DMS114 treated with DMSO at 0.1 percent for 48 hours (cell line): ENCODE measurements around the gene IFNLR1.

ENCODE experiments used
- DNase-seq: peaks from one replicate; lab custom pipeline; 2025; ENCODE audit not compliant: unreplicated experiment; lab: John Stamatoyannopoulos, UW

Gene IFNLR1

DNA sequence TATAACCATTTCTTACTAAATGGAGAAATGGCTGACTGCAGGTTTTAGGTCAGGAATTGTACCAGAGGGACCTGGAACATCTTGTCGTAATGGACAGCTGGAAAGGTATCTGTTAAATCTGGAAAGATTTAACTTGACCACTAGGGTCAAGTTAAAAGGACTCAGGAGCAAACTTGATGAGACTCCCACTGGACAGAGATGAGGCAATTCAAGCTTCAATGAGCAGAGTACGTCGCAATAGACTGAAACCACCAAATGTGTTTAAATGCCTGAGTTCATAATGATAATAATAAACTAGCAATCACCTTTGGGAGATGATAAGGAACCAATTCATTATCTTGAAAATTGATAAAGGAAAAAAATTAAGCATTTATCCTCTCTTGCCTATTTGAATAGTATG is 8.7 kb downstream of the IFNLR1 start:
- no peak for DNase-seq

GRCh38 chr1:24177161-24177560 is 9.9 kb downstream of the IFNLR1 start:
- DNase-seq: no peak

DNA sequence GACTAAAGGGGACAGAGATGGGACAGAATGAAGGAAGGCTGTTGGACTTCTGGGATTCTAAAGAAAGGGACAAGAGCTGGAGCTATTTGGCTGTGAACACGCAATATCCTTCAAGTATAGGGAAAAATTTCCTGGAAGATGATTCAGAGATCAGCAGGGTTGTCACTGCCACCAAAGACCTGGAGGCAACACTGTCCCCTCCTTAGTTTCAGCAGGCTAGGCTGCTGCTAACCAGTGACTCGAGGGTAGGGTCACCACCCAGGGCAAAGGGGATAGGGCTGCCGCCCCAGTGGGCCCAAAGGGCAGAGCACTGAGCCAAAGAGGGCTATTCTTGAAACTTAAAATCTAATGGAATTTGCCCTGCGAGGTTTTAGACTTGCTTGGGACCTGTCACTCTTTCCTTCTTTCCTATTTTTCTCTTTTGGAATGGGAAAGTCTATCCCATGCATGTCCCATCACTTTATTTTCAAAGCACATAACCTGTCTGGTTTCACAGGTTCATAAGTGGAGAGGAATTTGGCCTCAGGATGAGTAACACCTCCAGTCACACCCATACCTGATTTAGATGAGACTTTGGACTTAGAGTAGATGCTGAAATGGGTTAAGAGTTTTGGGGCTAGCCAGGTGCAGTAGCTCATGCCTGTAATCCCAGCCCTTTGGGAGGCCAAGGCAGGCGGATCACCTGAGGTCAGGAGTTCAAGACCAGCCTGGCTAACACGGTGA is 11.9 kb downstream of the IFNLR1 start:
- no peak for DNase-seq

GRCh38 chr1:24173638-24174575 is 13.2 kb downstream of the IFNLR1 start:
- no peak for DNase-seq

GRCh38 chr1:24172598-24172997 is 14.5 kb downstream of the IFNLR1 start:
- no peak for DNase-seq

- no peak for DNase-seq
These were observed 17.8 kb downstream of the IFNLR1 start for GRCh38 chr1:24169286-24169685.

DNA sequence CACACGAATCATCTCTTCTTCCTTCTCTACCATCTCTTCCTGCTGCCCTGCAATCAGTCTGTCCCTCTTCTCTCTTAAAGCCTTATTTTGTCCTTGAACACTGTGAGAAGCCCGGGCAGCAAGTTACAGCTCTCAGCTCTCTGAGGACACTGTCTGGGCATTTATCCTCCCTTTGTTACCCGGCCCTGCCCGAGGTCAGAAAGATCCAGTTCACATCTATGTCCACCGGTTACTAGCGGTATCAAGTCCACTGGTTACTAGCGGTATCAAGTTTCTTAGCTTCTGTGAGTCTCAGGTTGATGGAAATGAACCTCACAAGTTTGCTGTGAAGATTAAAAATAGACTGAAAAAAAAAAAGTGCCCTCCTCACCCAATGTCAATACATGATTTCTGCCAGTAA is 18.8 kb downstream of the IFNLR1 start:
- DNase-seq: no peak

DNA sequence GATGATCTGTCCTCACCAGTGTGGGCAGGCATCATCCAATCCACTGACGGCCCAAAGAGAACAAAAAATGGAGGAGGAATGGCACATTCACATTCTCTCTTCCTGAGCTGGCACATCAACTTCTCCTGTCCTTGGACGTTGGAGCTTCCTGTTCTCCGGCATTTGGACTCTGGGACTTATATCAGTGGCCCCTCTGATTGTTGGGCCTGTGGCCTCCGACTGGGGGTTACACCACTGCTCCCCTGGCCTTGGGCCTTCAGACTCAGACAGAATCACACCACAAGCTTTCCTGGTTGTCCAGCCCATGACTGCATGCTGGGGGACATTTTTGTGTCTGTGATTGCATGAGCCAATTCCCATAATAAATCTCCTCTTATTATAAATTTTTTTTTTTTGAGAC is 20.1 kb downstream of the IFNLR1 start:
- DNase-seq: no peak

DNA sequence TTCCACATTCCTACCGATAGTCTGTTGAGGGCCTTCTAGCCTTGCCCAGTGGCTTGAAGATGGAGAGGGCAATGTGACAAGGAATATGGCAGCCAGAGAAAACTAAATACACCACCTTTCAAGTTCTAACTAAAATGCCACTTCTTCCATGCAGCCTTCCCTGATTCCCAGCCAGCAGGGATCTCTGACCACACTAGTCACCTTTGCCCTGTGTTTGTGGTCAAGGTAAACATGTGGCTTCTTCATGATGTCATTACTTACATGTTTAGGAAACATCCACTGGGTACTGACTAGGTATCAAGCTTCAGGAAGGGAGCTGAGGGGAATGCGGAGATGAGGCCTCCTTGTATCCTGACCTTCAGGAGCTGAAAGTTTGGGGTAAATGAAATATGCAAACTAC is 21.6 kb downstream of the IFNLR1 start:
- no peak for DNase-seq

GRCh38 chr1:24164004-24164403 is 23.1 kb downstream of the IFNLR1 start:
- no peak for DNase-seq

DNA sequence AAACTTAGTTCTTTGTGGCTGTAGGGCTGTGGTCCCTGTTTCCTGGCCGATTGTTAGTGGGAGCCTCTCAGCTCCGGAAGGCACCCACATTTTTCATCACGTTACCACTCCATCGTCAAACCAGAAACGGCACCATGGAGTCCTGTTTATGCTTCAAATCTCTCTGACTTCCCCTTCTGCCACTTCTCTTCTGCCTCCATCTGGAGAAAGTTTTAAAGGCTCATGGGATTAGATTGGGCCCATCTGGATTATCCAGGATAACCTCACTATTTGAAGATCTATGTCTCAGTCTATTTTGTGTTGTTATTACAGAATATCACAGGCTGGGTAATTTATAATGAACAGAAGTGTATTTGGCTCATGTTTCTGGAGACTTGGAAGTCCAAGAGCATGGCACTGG is 24.9 kb downstream of the IFNLR1 start:
- DNase-seq: no peak

- DNase-seq: no peak
These were observed 25.8 kb downstream of the IFNLR1 start for GRCh38 chr1:24161270-24161669.

DNA sequence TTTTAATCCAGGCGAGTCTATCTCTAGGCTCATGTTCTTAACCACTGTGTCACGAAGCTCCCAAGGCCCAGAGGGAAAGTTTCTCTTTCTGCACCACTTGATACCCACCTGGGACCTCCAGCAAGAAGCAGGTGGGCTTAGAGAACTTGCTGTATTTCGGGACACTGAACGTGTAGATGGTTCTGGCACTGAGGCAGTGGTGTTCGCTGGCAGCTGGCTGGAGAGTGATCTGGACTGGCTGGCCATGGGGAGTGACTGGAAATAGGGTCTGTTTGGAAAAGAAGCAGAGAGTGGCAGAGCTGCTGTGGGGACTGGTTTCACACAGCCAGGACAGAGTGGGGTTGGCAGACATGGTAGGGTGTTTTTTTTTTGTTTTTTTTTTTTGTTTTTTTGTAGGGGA is 27.7 kb downstream of the IFNLR1 start:
- DNase-seq: no peak

GRCh38 chr1:24157918-24158481 is 29.1 kb downstream of the IFNLR1 start:
- DNase-seq: no peak

DNA sequence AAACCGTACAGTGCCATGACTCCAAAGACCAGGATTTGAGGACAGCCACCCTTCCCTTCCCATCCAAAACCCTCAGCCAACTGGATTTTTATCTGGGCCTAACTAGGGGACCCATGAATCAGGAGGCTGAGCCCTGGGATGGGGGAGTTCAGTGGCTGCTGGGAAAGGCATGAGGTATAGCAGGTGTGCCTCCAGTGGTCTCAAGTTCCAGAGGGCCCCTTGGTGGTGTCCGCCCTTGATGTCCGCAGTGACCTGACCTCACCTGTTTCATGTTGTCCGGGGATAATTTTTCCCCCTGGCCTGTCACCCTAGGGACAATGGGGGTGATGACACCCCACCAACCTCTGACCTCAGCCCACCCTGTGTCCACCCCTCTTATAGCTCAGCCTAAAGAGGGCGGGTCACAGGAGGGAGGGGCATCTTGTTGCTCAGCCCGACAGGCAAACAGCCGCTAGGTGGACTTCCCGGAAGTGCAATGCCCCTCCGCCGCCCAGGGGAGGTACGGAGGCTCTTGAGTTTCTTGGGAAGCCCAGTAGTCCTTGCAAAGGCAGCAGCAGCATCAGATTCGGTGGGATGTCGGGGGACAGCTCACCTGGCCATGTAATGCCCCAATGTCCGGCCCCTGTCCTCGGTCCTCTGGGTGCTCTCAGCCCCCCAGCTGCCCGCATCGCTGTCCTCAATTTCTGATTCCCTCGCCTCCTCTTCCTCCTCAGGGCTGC is 30.4 kb downstream of the IFNLR1 start:
- DNase-seq: no peak

GRCh38 chr1:24155011-24155782 is 31.9 kb downstream of the IFNLR1 start:
- no peak for DNase-seq

DNA sequence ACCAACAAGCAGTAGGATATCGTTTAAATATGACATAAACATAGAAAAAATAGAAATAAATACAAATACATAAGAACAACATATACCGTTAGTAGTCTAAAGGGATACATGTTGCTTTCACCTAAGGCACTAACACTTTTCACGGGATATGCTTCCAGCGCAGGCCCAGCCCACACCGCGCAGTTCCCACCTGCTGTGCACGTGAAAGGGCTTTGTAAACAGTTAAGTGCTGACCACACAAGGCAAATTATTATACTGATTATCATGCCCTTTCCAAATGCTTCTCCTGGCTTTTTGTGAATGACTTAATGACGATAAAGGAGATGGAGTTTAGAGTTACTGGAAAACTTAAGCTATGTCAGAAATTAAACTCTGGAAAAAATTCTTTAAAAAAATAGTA is 32.9 kb downstream of the IFNLR1 start:
- DNase-seq: no peak

GRCh38 chr1:24152631-24153494 is 34.2 kb downstream of the IFNLR1 start:
- DNase-seq: no peak

DNA sequence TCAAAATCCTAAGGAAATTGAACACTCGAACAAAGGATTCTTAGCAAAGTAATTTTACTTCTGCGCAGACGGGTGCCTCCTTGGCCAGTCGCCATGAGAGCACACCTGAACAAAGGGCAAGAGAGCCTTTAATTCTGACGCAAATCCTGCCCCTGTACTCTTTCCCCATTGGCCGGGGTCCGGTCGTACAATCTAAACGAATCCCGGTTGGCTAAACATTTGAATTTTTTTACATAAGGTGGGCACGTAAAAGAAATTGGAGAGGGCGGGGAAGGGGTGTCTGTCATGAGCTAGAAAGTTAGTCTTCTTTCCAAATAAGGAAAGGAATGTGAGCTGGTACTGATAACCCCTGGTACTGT is 35.9 kb downstream of the IFNLR1 start:
- DNase-seq: no peak
